HFFc6 (cell line): Measurements from ENCODE around the gene PDLIM1. TPM values are rescaled to one million over a fixed set of nuclear protein-coding genes. Genes with fewer than 3 reads are reported as not detected.

Source experiments
- DNase-seq: peaks from one replicate; pipeline ENCODE4 v3.0.0-alpha.2; 2018
- H3K27ac Mint-ChIP-seq: 2 replicates; pipeline ENCODE4 v1.8.0; 2020; ENCODE audit warnings: mild to moderate bottlenecking, mixed read lengths
- H3K27me3 Mint-ChIP-seq: 2 replicates; pipeline ENCODE4 v1.8.0; 2021; ENCODE audit warnings: mild to moderate bottlenecking, moderate library complexity, mixed read lengths; ENCODE audit not compliant: insufficient read depth
- H3K36me3 Mint-ChIP-seq: 2 replicates; pipeline ENCODE4 v1.8.0; 2021; ENCODE audit warnings: low read depth, mixed read lengths
- H3K4me1 Mint-ChIP-seq: 2 replicates; pipeline ENCODE4 v1.8.0; 2020; ENCODE audit warnings: low read depth, mixed read lengths
- H3K4me3 Mint-ChIP-seq: 2 replicates; pipeline ENCODE4 v1.8.0; 2020; ENCODE audit warnings: mild to moderate bottlenecking, moderate library complexity, mixed read lengths
- H3K9me3 Mint-ChIP-seq: 2 replicates; pipeline ENCODE4 v1.8.0; 2020; ENCODE audit warnings: mild to moderate bottlenecking, mixed read lengths
- CTCF ChIP-seq: fragments of 200-600 bp; sonication (generic); IDR thresholded peaks from 2 replicates; pipeline ENCODE4 v1.5.0; 2021; ENCODE audit warnings: antibody characterized with exemption, mild to moderate bottlenecking
- total RNA-seq, 6 experiments: library from RNA; stranded (reverse); fragmentation: NEBNext Ultra II Directional; extraction: Animal tissue kit (Norgen Biotek cat#: 25700); gene quantifications; 2 replicates in 1 of 6; 3 replicates in 5 of 6; pipeline ENCODE4 v1.2.3, GENCODE V29; 2021

The PDLIM1 gene
- total RNA-seq, 6 experiments from 2014 or later = 131 to 163 (median 154) TPM

GRCh38 chr10:95254629-95255028 lies 36.2 kb downstream of the PDLIM1 start:
- TF ChIP-seq CTCF = no peak
- Mint-ChIP-seq H3K4me1 (peaks cover 45% of the 10 kb centered on the region), H3K27ac (peak overlapping the region; percentile 11; the same call in 1 of the 2 replicates), H3K4me3 (no peak overlapping the region), H3K36me3 (peaks cover 42% of the 10 kb centered on the region), H3K9me3 (no peaks in the 10 kb centered on the region), H3K27me3 (no peaks in the 10 kb centered on the region)
- no peak for DNase-seq

GRCh38 chr10:95253686-95254085 lies 37.1 kb downstream of the PDLIM1 start:
- H3K27me3 Mint-ChIP-seq = no peaks in the 10 kb centered on the region
- no peak for TF ChIP-seq CTCF
- no peak for DNase-seq
- H3K9me3 Mint-ChIP-seq = no peaks in the 10 kb centered on the region
- no peak overlapping the region for H3K27ac Mint-ChIP-seq
- no peak overlapping the region for H3K4me3 Mint-ChIP-seq
- H3K36me3 Mint-ChIP-seq = peaks cover 43% of the 10 kb centered on the region
- peaks cover 49% of the 10 kb centered on the region for H3K4me1 Mint-ChIP-seq

- H3K4me1 Mint-ChIP-seq = peaks cover 56% of the 10 kb centered on the region
- H3K36me3 Mint-ChIP-seq = peaks cover 39% of the 10 kb centered on the region
- DNase-seq = no peak
- no peaks in the 10 kb centered on the region for H3K27me3 Mint-ChIP-seq
- no peak overlapping the region for H3K27ac Mint-ChIP-seq
- H3K9me3 Mint-ChIP-seq = no peaks in the 10 kb centered on the region
- no peak overlapping the region for H3K4me3 Mint-ChIP-seq
- no peak for TF ChIP-seq CTCF
Observed at GRCh38 chr10:95253007-95253406, 37.8 kb downstream of the PDLIM1 start.

GRCh38 chr10:95250856-95251255 lies 39.9 kb downstream of the PDLIM1 start:
- Mint-ChIP-seq H3K9me3 (no peaks in the 10 kb centered on the region), H3K4me3 (no peak overlapping the region), H3K27ac (peak overlapping the region; percentile 8; the same call in 1 of the 2 replicates), H3K36me3 (peaks cover 19% of the 10 kb centered on the region), H3K4me1 (peaks cover 74% of the 10 kb centered on the region), H3K27me3 (no peaks in the 10 kb centered on the region; the same call in 1 of the 2 replicates)
- DNase-seq = no peak
- TF ChIP-seq CTCF = no peak

- Mint-ChIP-seq H3K4me1 (peaks cover 61% of the 10 kb centered on the region), H3K27ac (peak overlapping the region; percentile 90), H3K36me3 (peaks cover 15% of the 10 kb centered on the region), H3K9me3 (no peaks in the 10 kb centered on the region), H3K27me3 (no peaks in the 10 kb centered on the region; the same call in 1 of the 2 replicates), H3K4me3 (no peak overlapping the region)
- no peak for TF ChIP-seq CTCF
- DNase-seq = no peak
Observed at GRCh38 chr10:95249467-95249866, 41.3 kb downstream of the PDLIM1 start.

- DNase-seq = no peak
- peaks cover 14% of the 10 kb centered on the region for H3K36me3 Mint-ChIP-seq
- no peaks in the 10 kb centered on the region for H3K9me3 Mint-ChIP-seq
- peak overlapping the region; percentile 50 for H3K4me3 Mint-ChIP-seq
- no peak for TF ChIP-seq CTCF
- H3K27ac Mint-ChIP-seq = peak overlapping the region; percentile 90
- H3K27me3 Mint-ChIP-seq = no peaks in the 10 kb centered on the region; the same call in 1 of the 2 replicates
- peaks cover 56% of the 10 kb centered on the region for H3K4me1 Mint-ChIP-seq
Observed at GRCh38 chr10:95248989-95249388, 41.8 kb downstream of the PDLIM1 start.
